Gastrocnemius medialis (tissue), 4 donors: ENCODE results near the gene CACNA1C. TPM values are rescaled to one million over a fixed set of nuclear protein-coding genes. Genes with fewer than 3 reads are reported as not detected.

ENCODE experiments used
- ATAC-seq, 2 donors: fragments of 150-250 bp; one replicate each; pipeline ENCODE4 v1.9.1; 2016
- DNase-seq, 2 donors: peaks; one replicate each; pipeline ENCODE4 v3.0.0-alpha.2; 2019
- H3K27ac ChIP-seq, 4 donors: fragments of 200-600 bp; sonication (generic); 1 replicate in 1 of 4; 2 replicates in 3 of 4; pipeline ENCODE4 v1.5.1; 2016 to 2018; ENCODE audit warnings: mild to moderate bottlenecking in 2 of 4, moderate library complexity in 1 of 4
- H3K27me3 ChIP-seq, 3 donors: fragments of 200-600 bp; sonication (generic) in 2 of 3; 1 replicate in 1 of 3; 2 replicates in 2 of 3; pipeline versions ENCODE4 v1.5.1 to v1.6.0; 2016 to 2019; ENCODE audit warnings: mild to moderate bottlenecking in 1 of 3, moderate library complexity in 1 of 3
- H3K36me3 ChIP-seq, 2 donors: fragments of 200-600 bp; sonication (generic) in 1 of 2; one replicate each; pipeline ENCODE4 v1.5.1; 2017 to 2018
- H3K4me1 ChIP-seq, 2 donors: fragments of 200-600 bp; sonication (generic) in 1 of 2; one replicate each; pipeline ENCODE4 v1.5.1; 2016 to 2017; ENCODE audit warnings: mild to moderate bottlenecking in 2 of 2
- H3K4me3 ChIP-seq, 4 donors: fragments of 200-600 bp; sonication (generic) in 3 of 4; 1 replicate in 1 of 4; 2 replicates in 3 of 4; pipeline ENCODE4 v1.5.1; 2016 to 2019; ENCODE audit warnings: mild to moderate bottlenecking in 2 of 4
- H3K9me3 ChIP-seq, 3 donors: fragments of 200-600 bp; sonication (generic) in 2 of 3; 1 replicate in 1 of 3; 2 replicates in 2 of 3; pipeline ENCODE4 v1.5.1; 2016 to 2019
- CTCF ChIP-seq, 5 experiments: fragments of 450-650 bp in 3 of 5; fragments of 200-600 bp in 2 of 5; sonication (generic) in 2 of 5; IDR thresholded peaks in 4 of 5; conservative IDR thresholded peaks in 1 of 5; 1 replicate in 4 of 5; 2 replicates in 1 of 5; pipeline ENCODE4 v1.5.1; 2016 to 2019; ENCODE audit warnings: antibody characterized with exemption in 5 of 5, mild to moderate bottlenecking in 3 of 5, moderate library complexity in 3 of 5
- POLR2A ChIP-seq, 2 donors: fragments of 450-650 bp; IDR thresholded peaks; one replicate each; pipeline ENCODE4 v1.6.1; 2017; ENCODE audit warnings: antibody characterized with exemption in 2 of 2, mild to moderate bottlenecking in 2 of 2, moderate library complexity in 2 of 2
- in situ Hi-C, 4 donors: fragments of 200-750 bp; cut with MboI; loops; one replicate each; pipeline versions ENCODE4 v1.15.0 to v1.8.0; 2017; ENCODE audit warnings: low sequenced_read_pairs in 4 of 4
- intact Hi-C: fragments of 100-400 bp; cut with DNase I; formaldehyde crosslinking; loops from one replicate; pipeline ENCODE4 v1.15.1; 2023; ENCODE audit warnings: low total_unique reads
- total RNA-seq, 4 donors: library from RNA; depleted of rRNA; stranded (reverse); fragments of >200 nt; gene quantifications; one replicate each; pipeline versions ENCODE4 v1.1.0 to v1.2.3, GENCODE V29; 2016

The CACNA1C gene
- total RNA-seq, 4 donors from 2014 or later, result 0.80 to 1.8 (median 0.91) TPM

DNA sequence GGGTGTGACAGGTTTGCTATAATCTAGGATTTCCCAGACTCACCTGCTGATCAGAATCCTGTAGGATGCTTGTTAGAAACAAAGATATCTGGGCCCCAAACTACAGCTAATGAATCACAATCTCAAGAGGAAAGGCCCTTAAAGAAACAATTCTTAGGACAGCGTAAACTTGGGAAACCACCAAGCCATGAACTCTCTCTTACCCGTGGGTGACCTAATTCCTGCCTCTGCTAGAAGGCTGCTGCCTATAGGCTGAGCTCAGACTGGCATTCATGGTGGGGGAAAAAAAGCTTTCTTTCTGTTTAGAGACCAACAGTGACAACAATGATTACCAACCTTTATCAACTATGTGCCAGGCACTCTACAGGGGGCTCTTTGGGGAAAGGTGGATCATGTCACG lies 528.0 kb downstream of the CACNA1C start:
- Histone ChIP-seq H3K4me1 (peaks cover 0 to 3% of the 10 kb centered on the region in 2 donors), H3K4me3 (no peak overlapping the region), H3K27me3 (peaks cover 2 to 20% (median 6%) of the 10 kb centered on the region in 3 donors), H3K36me3 (no peaks in the 10 kb centered on the region), H3K9me3 (no peaks in the 10 kb centered on the region), H3K27ac (no peak overlapping the region)
- ATAC-seq (no peak), DNase-seq (no peak)
- TF ChIP-seq CTCF (IDR thresholded peaks at IDR 0.05 in 4 of 5, conservative IDR thresholded peaks at IDR 0.05 in 1 of 5) (no peak), POLR2A (IDR thresholded peaks at IDR 0.05) (no peak)
- in situ Hi-C loops (loop anchor here (5.0 to 25.0 kb wide), 3 partner anchors 524 to 769 kb away; partner anchors contain the start of genes CACNA1C (in 3 of the 4) and LRTM2 (in 1 of the 4)), intact Hi-C loops (no loop called here)

DNA sequence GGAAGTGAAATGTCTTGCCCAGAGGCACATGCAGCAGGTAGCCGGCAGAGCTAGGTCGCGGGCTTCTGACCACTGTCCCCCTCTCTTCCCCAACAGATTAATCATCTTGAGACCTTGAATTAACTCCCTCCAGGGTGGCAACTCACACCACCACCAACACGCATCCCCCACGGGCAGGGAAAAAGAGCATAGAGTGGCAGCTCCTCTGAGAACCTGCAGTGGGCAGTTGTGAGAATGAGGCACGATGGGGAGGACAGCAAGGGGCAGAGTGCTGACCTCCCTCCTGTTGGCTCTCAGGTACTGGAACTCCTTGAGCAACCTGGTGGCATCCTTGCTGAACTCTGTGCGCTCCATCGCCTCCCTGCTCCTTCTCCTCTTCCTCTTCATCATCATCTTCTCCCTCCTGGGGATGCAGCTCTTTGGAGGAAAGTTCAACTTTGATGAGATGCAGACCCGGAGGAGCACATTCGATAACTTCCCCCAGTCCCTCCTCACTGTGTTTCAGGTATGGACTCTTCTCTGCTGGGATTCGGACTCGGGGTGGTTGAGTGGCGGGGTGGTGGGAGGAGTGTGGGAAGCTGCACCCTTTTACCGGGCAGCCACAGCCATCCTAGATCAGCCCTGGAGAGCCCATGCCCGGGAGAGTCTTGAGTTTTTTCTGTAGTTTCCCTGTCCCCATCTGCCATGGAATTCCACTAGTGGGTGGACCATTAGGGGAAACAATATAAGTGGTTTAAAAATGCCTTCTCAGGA lies 528.7 kb downstream of the CACNA1C start:
- H3K9me3 ChIP-seq, result no peaks in the 10 kb centered on the region
- intact Hi-C loops (no loop called here), in situ Hi-C loops (loop anchor here (5.0 to 25.0 kb wide), 3 partner anchors 524 to 769 kb away; partner anchors contain the start of genes CACNA1C (in 3 of the 4) and LRTM2 (in 1 of the 4))
- ATAC-seq, result no peak
- no peak overlapping the region for H3K27ac ChIP-seq
- no peak overlapping the region for H3K4me3 ChIP-seq
- DNase-seq, result no peak
- H3K36me3 ChIP-seq, result no peaks in the 10 kb centered on the region
- H3K27me3 ChIP-seq, result peaks cover 2 to 20% (median 9%) of the 10 kb centered on the region in 3 donors
- TF ChIP-seq CTCF (IDR thresholded peaks at IDR 0.05 in 4 of 5, conservative IDR thresholded peaks at IDR 0.05 in 1 of 5) (no peak), POLR2A (IDR thresholded peaks at IDR 0.05) (no peak)
- H3K4me1 ChIP-seq, result peaks cover 0 to 3% of the 10 kb centered on the region in 2 donors

DNA sequence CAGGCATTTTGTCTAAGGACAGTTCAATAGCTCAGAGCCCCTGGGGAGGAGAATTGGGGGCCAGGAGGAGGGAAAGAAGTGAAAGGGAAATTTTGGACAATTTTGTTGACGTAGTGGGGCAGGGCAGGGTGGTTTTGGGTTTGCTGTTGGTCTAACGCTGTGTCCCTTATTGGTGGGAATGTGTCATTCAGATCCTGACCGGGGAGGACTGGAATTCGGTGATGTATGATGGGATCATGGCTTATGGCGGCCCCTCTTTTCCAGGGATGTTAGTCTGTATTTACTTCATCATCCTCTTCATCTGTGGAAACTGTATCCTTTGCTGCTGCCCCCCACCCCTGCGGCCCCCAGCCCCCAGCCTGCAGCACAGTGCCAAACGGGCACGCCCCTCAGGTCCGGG lies 529.8 kb downstream of the CACNA1C start:
- DNase-seq, result no peak
- ATAC-seq, result no peak
- peaks cover 2 to 30% (median 9%) of the 10 kb centered on the region in 3 donors for H3K27me3 ChIP-seq
- intact Hi-C loops (loop anchor here (1.0 kb wide), 1 partner anchor 525 kb away; no protein-coding TSS in a partner anchor), in situ Hi-C loops (loop anchor here (5.0 to 25.0 kb wide), 3 partner anchors 525 to 770 kb away; partner anchors contain the start of genes CACNA1C (in 3 of the 4) and LRTM2 (in 1 of the 4))
- H3K9me3 ChIP-seq, result no peaks in the 10 kb centered on the region
- peaks cover 0 to 3% of the 10 kb centered on the region in 2 donors for H3K4me1 ChIP-seq
- peak overlapping the region in 1 of 4 donors; percentile 36 for H3K4me3 ChIP-seq
- no peak overlapping the region for H3K27ac ChIP-seq
- TF ChIP-seq POLR2A (IDR thresholded peaks at IDR 0.05) (no peak), CTCF (IDR thresholded peaks at IDR 0.05 in 4 of 5, conservative IDR thresholded peaks at IDR 0.05 in 1 of 5) (no peak)
- H3K36me3 ChIP-seq, result no peaks in the 10 kb centered on the region

GRCh38 chr12:2583091-2583497 lies 530.3 kb downstream of the CACNA1C start:
- H3K36me3 ChIP-seq, result no peaks in the 10 kb centered on the region
- H3K4me1 ChIP-seq, result peaks cover 0 to 3% of the 10 kb centered on the region in 2 donors
- in situ Hi-C loops, result loop anchor here (5.0 to 25.0 kb wide), 3 partner anchors 526 to 771 kb away; partner anchors contain the start of genes CACNA1C (in 3 of the 4) and LRTM2 (in 1 of the 4)
- TF ChIP-seq CTCF (IDR thresholded peaks at IDR 0.05 in 4 of 5, conservative IDR thresholded peaks at IDR 0.05 in 1 of 5) (peak; percentile 65 to 91 (median 81)), POLR2A (IDR thresholded peaks at IDR 0.05) (no peak)
- H3K9me3 ChIP-seq, result no peaks in the 10 kb centered on the region
- H3K4me3 ChIP-seq, result peak overlapping the region in 1 of 4 donors; percentile 36
- intact Hi-C loops, result loop anchor here (1.0 kb wide), 1 partner anchor 526 kb away; no protein-coding TSS in a partner anchor
- peaks cover 2 to 34% (median 12%) of the 10 kb centered on the region in 3 donors for H3K27me3 ChIP-seq
- peak; percentile 45 to 76 for ATAC-seq
- DNase-seq, result peak in 1 of 2 donors; percentile 28
- no peak overlapping the region for H3K27ac ChIP-seq
